Small intestine (tissue), 7 donors: ENCODE measurements around the gene AKAP6. TPM values are rescaled to one million over a fixed set of nuclear protein-coding genes. Genes with fewer than 3 reads are reported as not detected.

Experiments
- DNase-seq, 2 donors: peaks; one replicate each; pipeline versions ENCODE4 v3.0.0 to v3.0.0-alpha.2; 2013
- FAIRE-seq: peaks from 2 replicates; lab custom pipeline; 2012; peaks lifted over from hg19 to GRCh38; lab: Jason Lieb, UNC
- H3K27ac ChIP-seq, 3 donors: one replicate each; pipeline ENCODE4 v1.5.1; 2013; ENCODE audit warnings: low read length in 2 of 3, mild to moderate bottlenecking in 2 of 3, control low read depth in 1 of 3, inconsistent platforms in 1 of 3, low read depth in 1 of 3, moderate library complexity in 1 of 3
- H3K27me3 ChIP-seq, 3 donors: one replicate each; pipeline ENCODE4 v1.6.1; 2013; ENCODE audit warnings: low read length in 3 of 3, inconsistent platforms in 1 of 3; ENCODE audit not compliant: control insufficient read depth in 3 of 3, insufficient read depth in 3 of 3
- H3K36me3 ChIP-seq, 3 donors: one replicate each; pipeline ENCODE4 v1.6.1; 2013; ENCODE audit warnings: low read length in 3 of 3, inconsistent platforms in 1 of 3, low read depth in 1 of 3, mild to moderate bottlenecking in 1 of 3, moderate library complexity in 1 of 3; ENCODE audit not compliant: control insufficient read depth in 3 of 3, insufficient read depth in 2 of 3
- H3K4me1 ChIP-seq, 3 donors: one replicate each; pipeline ENCODE4 v1.6.1; 2013; ENCODE audit warnings: low read length in 2 of 3, inconsistent platforms in 1 of 3, low read depth in 1 of 3, mild to moderate bottlenecking in 1 of 3, moderate library complexity in 1 of 3; ENCODE audit not compliant: control insufficient read depth in 3 of 3, insufficient read depth in 2 of 3
- H3K4me3 ChIP-seq, 3 donors: one replicate each; pipeline ENCODE4 v1.5.1; 2013; ENCODE audit warnings: low read length in 3 of 3, control low read depth in 1 of 3, inconsistent platforms in 1 of 3, low read depth in 1 of 3, mild to moderate bottlenecking in 1 of 3, moderate library complexity in 1 of 3
- H3K9me3 ChIP-seq, 2 donors: one replicate each; pipeline ENCODE4 v1.6.1; 2013; ENCODE audit warnings: low read depth in 1 of 2, low read length in 1 of 2; ENCODE audit not compliant: control insufficient read depth in 2 of 2, insufficient read depth in 1 of 2
- WGBS, 3 donors: extraction: QIAGEN DNeasy Blood & Tissue Kit; methylation state at CpG; one replicate each; pipeline ENCODE4 v1.1.7; 2013; 5-methylcytosine and 5-hydroxymethylcytosine counted together
- polyA plus RNA-seq, 4 donors: library from polyadenylated mRNA; stranded (reverse) in 3 of 4; unstranded in 1 of 4; fragments of 200-250 nt in 3 of 4; fragments of 120-200 nt in 1 of 4; gene quantifications; one replicate each; pipeline versions ENCODE4 v1.2.1 to v1.2.3, GENCODE V29; 2013
- donor health status: healthy with polysubstance abuse.
- donor health status: control.
- donor health status: control.
- donor health status: Bipolar disorder and iron deficiency.
- donor health status: healthy.

Gene AKAP6
- polyA plus RNA-seq, 4 donors = 0.45 to 3.6 (median 0.96) TPM

DNA sequence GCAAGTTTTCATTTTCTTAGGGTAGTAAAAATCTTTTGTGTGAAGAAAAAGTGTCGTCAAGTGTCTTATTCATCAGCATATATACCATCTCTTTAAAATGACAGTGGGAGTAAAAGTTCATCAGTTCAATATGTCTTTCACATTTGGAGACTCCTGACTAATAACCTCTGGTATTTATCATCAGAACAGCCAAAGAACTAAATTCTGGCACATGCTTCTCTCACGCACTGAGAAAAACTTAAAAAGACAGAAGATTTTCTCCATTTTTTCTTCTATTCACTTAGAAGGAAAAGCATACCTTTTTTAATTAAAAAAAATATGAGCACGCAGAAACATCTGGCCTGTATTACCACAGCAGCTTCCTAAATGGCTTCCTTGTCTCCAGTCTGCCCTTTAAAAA is 265.7 kb downstream of the AKAP6 start:
- DNase-seq = no peak
- FAIRE-seq = no peak
- H3K27ac ChIP-seq = no peak overlapping the region
- 74 to 90% (median 88%) methylated on average over 3 of the region's 3 CpGs for WGBS, 3 donors
- peaks cover 0 to 2% (median 0%) of the 10 kb centered on the region in 3 donors for H3K4me1 ChIP-seq
- no peak overlapping the region for H3K4me3 ChIP-seq
- H3K36me3 ChIP-seq = no peaks in the 10 kb centered on the region
- no peaks in the 10 kb centered on the region for H3K9me3 ChIP-seq
- no peaks in the 10 kb centered on the region for H3K27me3 ChIP-seq

DNA sequence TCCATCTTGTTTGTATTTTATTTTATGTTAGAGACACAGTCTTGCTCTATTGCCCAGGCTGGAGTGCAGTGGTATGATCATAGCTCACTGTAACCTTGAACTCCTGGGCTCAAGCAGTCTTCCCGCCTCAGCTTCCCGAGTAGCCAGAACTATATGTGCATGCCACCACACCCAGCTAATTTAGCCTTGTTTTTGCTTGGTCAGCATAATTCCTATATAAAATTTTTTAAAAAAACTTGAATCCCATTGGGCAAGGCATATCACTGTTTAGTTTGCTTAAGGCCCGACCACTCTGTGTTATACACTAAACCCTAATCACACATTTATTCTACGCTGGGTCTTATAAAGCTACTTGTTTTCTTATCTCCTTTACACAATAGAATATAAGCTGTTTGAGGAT is 266.4 kb downstream of the AKAP6 start:
- Histone ChIP-seq H3K9me3 (no peaks in the 10 kb centered on the region), H3K36me3 (no peaks in the 10 kb centered on the region), H3K4me3 (no peak overlapping the region), H3K4me1 (peaks cover 0 to 2% (median 0%) of the 10 kb centered on the region in 3 donors), H3K27ac (no peak overlapping the region), H3K27me3 (no peaks in the 10 kb centered on the region)
- DNase-seq (no peak), FAIRE-seq (no peak)
- 76 to 90% (median 81%) methylated on average over 4 of the region's 4 CpGs for WGBS, 3 donors

DNA sequence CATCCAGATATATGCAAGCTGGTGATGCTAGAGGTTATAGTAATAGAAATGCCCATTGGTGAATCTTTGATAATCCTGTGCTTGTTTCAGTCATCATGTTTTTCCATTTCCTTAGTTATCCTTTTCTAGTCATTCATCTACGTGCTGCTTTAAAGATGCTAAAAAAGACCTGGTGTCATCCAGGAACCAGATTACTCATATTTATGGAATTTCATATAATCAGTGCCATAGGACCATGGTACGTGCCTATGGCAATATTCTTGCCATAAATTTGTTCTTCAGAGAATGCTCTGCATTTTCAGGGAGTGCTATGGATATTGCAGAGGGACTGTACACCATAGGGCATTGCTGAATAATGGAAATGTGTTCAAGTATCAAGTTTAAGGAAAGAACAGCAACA is 267.3 kb downstream of the AKAP6 start:
- WGBS, 3 donors = 82 to 87% (median 83%) methylated on average over 2 of the region's 2 CpGs
- no peak for DNase-seq
- H3K4me1 ChIP-seq = peaks cover 0 to 2% (median 0%) of the 10 kb centered on the region in 3 donors
- H3K27ac ChIP-seq = no peak overlapping the region
- no peak overlapping the region for H3K4me3 ChIP-seq
- no peaks in the 10 kb centered on the region for H3K36me3 ChIP-seq
- H3K9me3 ChIP-seq = no peaks in the 10 kb centered on the region
- FAIRE-seq = no peak
- no peaks in the 10 kb centered on the region for H3K27me3 ChIP-seq

DNA sequence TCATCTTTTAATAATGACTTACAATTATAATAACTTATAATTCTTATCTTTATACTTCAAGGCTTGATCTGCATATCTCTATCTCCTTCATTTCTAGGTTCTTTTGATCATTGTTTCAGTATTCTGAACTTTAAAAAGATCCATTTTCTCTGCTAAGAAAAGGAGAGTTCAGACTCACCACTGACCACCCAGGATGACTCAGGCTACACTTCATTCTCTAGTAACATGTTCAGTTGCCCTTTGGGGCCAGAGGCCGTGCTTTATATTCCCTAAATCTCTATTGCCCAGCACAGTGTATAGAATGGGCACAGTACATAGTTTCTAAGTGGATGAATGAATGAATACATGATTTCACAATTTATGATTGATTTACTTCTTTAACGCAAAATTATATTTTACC is 268.7 kb downstream of the AKAP6 start:
- H3K9me3 ChIP-seq = no peaks in the 10 kb centered on the region
- H3K27me3 ChIP-seq = no peaks in the 10 kb centered on the region
- FAIRE-seq (no peak), DNase-seq (no peak)
- no peak overlapping the region for H3K4me3 ChIP-seq
- H3K36me3 ChIP-seq = no peaks in the 10 kb centered on the region
- 78 to 93% (median 91%) methylated on average over 2 of the region's 2 CpGs for WGBS, 3 donors
- H3K4me1 ChIP-seq = peaks cover 0 to 2% (median 0%) of the 10 kb centered on the region in 3 donors
- H3K27ac ChIP-seq = no peak overlapping the region

DNA sequence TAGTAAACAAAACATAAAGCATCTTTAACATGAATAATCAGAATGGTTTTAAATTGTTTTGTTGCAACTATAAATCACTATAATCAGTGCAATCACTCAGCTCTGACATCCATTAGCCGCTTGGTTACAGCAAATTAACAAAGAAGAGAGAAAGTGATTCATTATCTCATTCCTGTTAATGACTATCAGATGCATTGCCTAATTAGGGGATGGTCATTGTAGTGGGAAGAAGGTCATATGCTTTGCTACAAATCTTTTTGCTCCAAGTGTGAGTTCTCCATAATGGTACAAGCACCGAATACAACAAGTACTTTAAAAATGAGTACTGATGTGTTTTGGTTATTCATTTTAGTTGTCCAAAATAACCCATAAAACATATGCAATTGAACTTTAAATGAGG is 272.0 kb downstream of the AKAP6 start:
- Histone ChIP-seq H3K27me3 (no peaks in the 10 kb centered on the region), H3K36me3 (no peaks in the 10 kb centered on the region), H3K9me3 (no peaks in the 10 kb centered on the region), H3K4me1 (no peaks in the 10 kb centered on the region), H3K4me3 (no peak overlapping the region), H3K27ac (no peak overlapping the region)
- DNase-seq (no peak), FAIRE-seq (no peak)
- WGBS, 3 donors = 68 to 86% (median 76%) methylated on average over 2 of the region's 2 CpGs

DNA sequence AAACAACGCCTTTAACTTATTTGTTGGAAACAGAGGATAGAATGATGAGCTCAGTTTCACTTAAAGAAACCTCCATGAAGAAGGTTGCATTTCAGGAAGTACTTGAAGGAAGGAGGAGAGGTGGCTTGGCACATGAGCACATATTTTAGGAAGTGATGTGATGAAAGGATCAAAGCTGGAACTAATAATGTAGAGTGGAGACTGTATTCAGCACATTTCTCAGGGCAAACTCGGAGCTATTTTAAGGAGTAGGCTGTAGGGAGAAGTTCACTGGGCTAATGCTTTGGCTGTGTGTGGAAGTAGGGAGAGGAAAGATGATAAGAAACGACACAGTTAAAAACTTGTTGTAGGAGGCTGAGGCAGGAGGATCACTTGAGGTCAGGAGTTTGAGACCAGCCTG is 272.8 kb downstream of the AKAP6 start:
- H3K4me1 ChIP-seq = no peaks in the 10 kb centered on the region
- no peak overlapping the region for H3K4me3 ChIP-seq
- no peak overlapping the region for H3K27ac ChIP-seq
- no peak for DNase-seq
- no peaks in the 10 kb centered on the region for H3K27me3 ChIP-seq
- no peak for FAIRE-seq
- H3K9me3 ChIP-seq = no peaks in the 10 kb centered on the region
- 78 to 85% (median 80%) methylated on average over 3 of the region's 3 CpGs for WGBS, 3 donors
- no peaks in the 10 kb centered on the region for H3K36me3 ChIP-seq

DNA sequence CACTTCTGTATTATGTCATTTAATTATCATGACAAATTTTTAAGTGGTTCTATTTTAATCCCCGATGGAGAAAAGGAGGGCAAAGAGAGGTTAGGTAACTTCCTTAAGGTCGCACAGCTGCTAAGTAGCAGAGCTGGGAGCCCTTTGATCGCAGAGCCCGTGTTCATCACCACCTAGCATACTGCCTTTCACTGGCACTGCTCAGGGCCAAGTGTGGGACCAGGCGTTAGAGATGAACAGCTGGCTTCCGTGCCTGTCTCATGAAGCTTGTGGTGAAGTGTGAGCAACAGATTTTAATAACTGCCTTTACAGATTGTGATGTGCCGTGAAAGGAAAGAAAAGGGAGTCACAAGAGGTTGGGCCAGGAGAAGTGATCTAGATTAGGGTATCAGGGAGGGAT is 273.6 kb downstream of the AKAP6 start:
- Histone ChIP-seq H3K27me3 (no peaks in the 10 kb centered on the region), H3K27ac (no peak overlapping the region), H3K4me3 (no peak overlapping the region), H3K4me1 (no peaks in the 10 kb centered on the region), H3K9me3 (no peaks in the 10 kb centered on the region), H3K36me3 (no peaks in the 10 kb centered on the region)
- FAIRE-seq = no peak
- WGBS, 3 donors = 79 to 91% (median 86%) methylated on average over 7 of the region's 7 CpGs
- DNase-seq = no peak

DNA sequence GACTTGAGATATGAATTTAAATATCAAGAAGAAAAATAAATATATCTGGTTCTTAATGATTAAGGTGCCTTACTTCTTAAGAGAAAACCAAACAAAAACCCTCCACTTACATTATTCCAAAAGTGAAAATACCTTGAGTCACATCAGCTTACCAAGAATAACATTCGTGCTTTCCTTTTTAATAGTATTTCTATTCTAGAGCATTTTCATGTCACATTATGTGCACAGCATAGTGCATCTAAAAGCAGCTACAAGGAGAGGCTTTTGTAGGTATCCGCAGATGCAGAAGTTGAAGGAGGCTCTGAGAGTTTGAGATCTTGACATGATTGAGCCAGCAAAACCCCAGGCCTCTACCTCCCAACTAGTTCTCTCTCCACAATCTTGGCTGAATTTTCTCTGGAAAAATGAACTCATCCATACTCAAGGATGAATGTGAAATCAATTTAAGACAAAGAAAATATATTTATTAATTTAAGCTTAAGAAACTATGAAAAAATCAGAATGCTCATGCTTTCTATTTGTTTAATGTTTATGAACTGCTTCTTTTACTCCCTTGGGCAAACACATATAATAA is 275.0 kb downstream of the AKAP6 start:
- Histone ChIP-seq H3K4me1 (no peaks in the 10 kb centered on the region), H3K9me3 (no peaks in the 10 kb centered on the region), H3K27me3 (no peaks in the 10 kb centered on the region), H3K36me3 (no peaks in the 10 kb centered on the region), H3K4me3 (no peak overlapping the region), H3K27ac (no peak overlapping the region)
- DNase-seq (no peak), FAIRE-seq (no peak)
- 87 to 94% (median 88%) methylated on average over 2 of the region's 2 CpGs for WGBS, 3 donors

DNA sequence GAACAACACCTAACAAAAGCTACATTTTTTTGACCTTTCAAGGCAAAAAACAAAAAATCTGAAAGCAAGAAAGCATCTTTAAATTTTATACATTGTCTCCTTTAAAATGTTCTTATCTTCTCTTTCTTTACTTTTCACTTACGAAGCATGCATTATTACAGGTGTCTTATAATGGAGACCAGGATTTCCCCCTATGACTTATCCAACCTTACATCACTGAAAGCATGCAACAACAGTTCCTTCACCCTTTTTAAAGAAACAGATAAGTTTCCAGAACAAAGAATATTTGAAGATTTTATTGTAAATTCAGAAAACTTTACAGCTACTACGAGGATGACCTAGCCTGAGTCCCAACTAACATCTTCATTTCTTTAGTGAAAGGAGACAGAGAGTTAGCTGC is 277.2 kb downstream of the AKAP6 start:
- Histone ChIP-seq H3K27ac (no peak overlapping the region), H3K4me3 (no peak overlapping the region), H3K9me3 (no peaks in the 10 kb centered on the region), H3K36me3 (no peaks in the 10 kb centered on the region), H3K27me3 (no peaks in the 10 kb centered on the region), H3K4me1 (no peaks in the 10 kb centered on the region)
- DNase-seq (no peak), FAIRE-seq (no peak)
- 74 to 76% (median 76%) methylated on average over 2 of the region's 2 CpGs for WGBS, 3 donors
